GM12875 (cell line): ENCODE measurements around the gene HSD17B12.

ENCODE experiments used
- H3K4me3 ChIP-seq: one replicate; pipeline ENCODE4 v1.5.1; 2011; ENCODE audit warnings: low read depth, low read length, control low read depth
- CTCF ChIP-seq: IDR thresholded peaks from 2 replicates; pipeline ENCODE4 v1.5.1; 2011; ENCODE audit warnings: low read depth, mild to moderate bottlenecking, control low read depth, inconsistent platforms, low read length, moderate library complexity, borderline replicate concordance; ENCODE audit not compliant: insufficient read depth

Gene HSD17B12

GRCh38 chr11:43895601-43896000, 215.1 kb downstream of the HSD17B12 start:
- TF ChIP-seq CTCF: no peak
- no peak overlapping the region for H3K4me3 ChIP-seq

GRCh38 chr11:43898574-43898973, 218.0 kb downstream of the HSD17B12 start:
- no peak for TF ChIP-seq CTCF
- H3K4me3 ChIP-seq: no peak overlapping the region

GRCh38 chr11:43899094-43899493, 218.6 kb downstream of the HSD17B12 start:
- H3K4me3 ChIP-seq: no peak overlapping the region
- TF ChIP-seq CTCF: no peak

GRCh38 chr11:43901551-43901950, 221.0 kb downstream of the HSD17B12 start:
- H3K4me3 ChIP-seq: no peak overlapping the region
- no peak for TF ChIP-seq CTCF

GRCh38 chr11:43903078-43903477, 222.5 kb downstream of the HSD17B12 start:
- H3K4me3 ChIP-seq: no peak overlapping the region
- no peak for TF ChIP-seq CTCF

GRCh38 chr11:43903969-43904368, 223.4 kb downstream of the HSD17B12 start:
- no peak for TF ChIP-seq CTCF
- H3K4me3 ChIP-seq: no peak overlapping the region

DNA sequence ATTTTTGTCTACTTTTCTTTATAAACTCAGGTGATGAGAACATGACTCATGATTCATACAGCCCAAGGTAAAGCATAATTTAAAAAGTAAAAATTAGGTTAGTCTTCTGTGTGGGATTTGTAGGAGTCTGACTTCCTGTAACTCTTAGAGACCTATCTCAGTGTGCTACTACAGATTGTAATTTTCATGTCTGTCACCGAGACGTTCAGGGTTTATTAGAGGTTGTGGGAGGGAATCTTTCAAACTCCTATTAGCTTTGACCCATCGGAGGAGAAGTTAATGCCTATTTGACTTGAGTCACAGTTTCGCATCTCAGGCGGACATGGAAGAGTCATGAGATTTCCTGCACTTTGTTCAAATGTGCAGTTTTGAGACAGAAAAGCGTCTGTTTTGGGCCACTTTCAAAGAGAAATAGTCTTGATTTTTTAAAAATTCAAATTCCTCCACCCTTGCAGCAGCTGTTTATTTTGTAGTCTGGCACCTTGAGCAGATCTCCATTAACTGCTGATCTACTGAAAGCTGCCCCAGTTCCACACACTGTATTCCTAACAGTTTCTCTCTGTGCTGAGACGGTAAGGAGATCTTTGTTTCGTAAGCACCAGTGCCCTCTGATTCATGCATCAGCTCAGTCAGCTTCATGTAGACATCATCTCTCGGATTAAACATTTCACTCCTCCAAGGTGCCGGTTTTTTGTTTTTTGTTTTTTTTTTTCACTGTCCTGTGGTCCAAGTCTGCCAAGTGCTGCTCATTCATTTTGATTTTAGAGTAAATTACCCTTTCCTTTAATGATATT, 224.4 kb downstream of the HSD17B12 start:
- TF ChIP-seq CTCF: no peak
- H3K4me3 ChIP-seq: no peak overlapping the region
